Stimulated activated naive CD4-positive, alpha-beta T cell treated with Interleukin-2 at 50 U/mL for 16 hours (primary cell): Measurements from ENCODE around the gene GPR68.

Experiments used
- DNase-seq: peaks from one replicate; lab custom pipeline; 2025; lab: John Stamatoyannopoulos, UW

GPR68 gene

GRCh38 chr14:91244501-91244901, at the start of gene GPR68:
TSS of gene GPR68 (minus strand) at chr14:91244704. CDS start at chr14:91235050, 9,654 bp downstream.
- no peak for DNase-seq

- no peak for DNase-seq
These were observed 49.6 kb upstream of the GPR68 start for GRCh38 chr14:91294153-91294552.

- no peak for DNase-seq
These were observed 48.8 kb upstream of the GPR68 start for GRCh38 chr14:91293281-91293680.

- no peak for DNase-seq
These were observed 48.0 kb upstream of the GPR68 start for GRCh38 chr14:91292491-91292890.

GRCh38 chr14:91291786-91292405, 47.4 kb upstream of the GPR68 start:
- DNase-seq: no peak

- no peak for DNase-seq
These were observed 46.5 kb upstream of the GPR68 start for GRCh38 chr14:91290986-91291385.

- DNase-seq: no peak
These were observed 45.0 kb upstream of the GPR68 start for GRCh38 chr14:91289464-91289863.

GRCh38 chr14:91288876-91289275, 44.4 kb upstream of the GPR68 start:
- no peak for DNase-seq

- DNase-seq: peak; percentile 66
These were observed 42.0 kb upstream of the GPR68 start for GRCh38 chr14:91286530-91286937.

GRCh38 chr14:91284791-91285548, 40.5 kb upstream of the GPR68 start:
- DNase-seq: no peak

GRCh38 chr14:91284146-91284790, 39.8 kb upstream of the GPR68 start:
- DNase-seq: no peak

- no peak for DNase-seq
These were observed 39.2 kb upstream of the GPR68 start for GRCh38 chr14:91283666-91284065.

- DNase-seq: no peak
These were observed 38.6 kb upstream of the GPR68 start for GRCh38 chr14:91282954-91283645.

GRCh38 chr14:91281346-91281745, 36.8 kb upstream of the GPR68 start:
- no peak for DNase-seq

- DNase-seq: no peak
These were observed 35.6 kb upstream of the GPR68 start for GRCh38 chr14:91280129-91280528.

GRCh38 chr14:91279354-91279753, 34.9 kb upstream of the GPR68 start:
- no peak for DNase-seq

GRCh38 chr14:91278383-91278715, 33.8 kb upstream of the GPR68 start:
- DNase-seq: no peak

GRCh38 chr14:91277546-91278382, 33.3 kb upstream of the GPR68 start:
- DNase-seq: no peak

GRCh38 chr14:91274796-91275195, 30.3 kb upstream of the GPR68 start:
- no peak for DNase-seq

- DNase-seq: no peak
These were observed 29.4 kb upstream of the GPR68 start for GRCh38 chr14:91273885-91274273.

GRCh38 chr14:91273273-91273884, 28.9 kb upstream of the GPR68 start:
- no peak for DNase-seq
